HG03097 (cell line): ENCODE measurements around the gene MYH4.

Source experiments
- ATAC-seq: cut with Tn5 transposase; IDR thresholded peaks from one replicate; pipeline ENCODE4 v1.9.1; 2021; ENCODE audit not compliant: unreplicated experiment, low FRiP score

The MYH4 gene

DNA sequence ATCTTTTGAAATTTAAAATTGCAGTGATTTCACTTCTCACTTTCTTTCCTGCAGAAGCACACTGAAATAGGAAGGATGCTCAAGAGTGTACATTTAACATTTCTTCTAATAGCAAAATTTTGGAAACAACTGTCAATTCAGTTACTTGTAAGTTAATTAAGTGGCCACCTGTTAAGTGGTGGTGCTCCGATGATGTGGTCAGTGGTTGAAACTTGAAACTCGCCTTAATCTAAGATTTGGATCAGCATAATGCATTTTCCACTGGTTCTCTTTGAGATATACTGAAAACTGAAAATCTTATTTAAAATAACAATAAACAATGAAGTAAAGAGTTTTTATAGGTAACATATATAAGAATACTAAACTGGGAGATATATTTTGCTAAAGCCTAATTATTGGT lies 40.6 kb downstream of the MYH4 start:
- no peak for ATAC-seq

- no peak for ATAC-seq
Measured at GRCh38 chr17:10421900-10422542, 47.3 kb downstream of the MYH4 start, which contains the start of gene MYH8. Gene MYH8, minus strand, starts transcription at chr17:10421950. Its CDS starts 1,723 bp downstream, at chr17:10420227.

DNA sequence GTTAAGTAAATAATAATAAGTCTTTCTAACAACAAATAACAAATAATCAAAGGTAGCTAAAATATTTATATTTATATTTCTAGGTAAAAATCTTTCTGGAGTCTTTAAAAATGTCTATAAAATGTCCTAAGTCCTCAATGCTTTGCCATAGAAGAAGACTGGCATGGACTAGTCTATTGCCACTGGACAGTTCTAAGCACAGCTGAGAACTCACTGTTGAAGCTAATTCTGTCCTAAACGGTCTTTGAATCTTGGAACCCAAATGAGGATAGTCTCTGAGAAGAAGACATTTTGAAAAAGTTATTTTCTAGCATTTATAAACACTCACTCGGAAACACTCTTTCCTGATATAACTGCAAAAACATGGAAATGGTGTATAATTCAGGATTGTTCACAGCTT lies 48.1 kb downstream of the MYH4 start:
- ATAC-seq = no peak

DNA sequence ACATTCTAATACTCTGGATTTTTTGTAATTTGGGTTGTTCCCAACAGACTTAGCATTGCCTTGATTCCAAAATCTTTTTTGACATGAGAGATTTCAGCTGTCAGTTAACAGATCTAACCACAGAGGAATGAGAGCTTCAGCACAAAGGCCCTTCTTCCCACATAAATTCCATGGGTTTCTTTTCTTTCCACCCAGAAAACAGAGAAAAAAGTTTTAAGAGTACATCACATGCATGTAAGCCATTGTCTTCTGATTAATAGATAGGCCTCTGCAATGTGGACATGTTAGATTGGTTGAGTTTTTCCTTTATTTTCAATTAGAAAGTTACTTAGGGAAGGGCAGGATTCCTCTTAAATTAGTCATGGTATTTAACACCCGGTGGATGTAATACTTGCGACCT lies 48.5 kb downstream of the MYH4 start:
- ATAC-seq = no peak

- no peak for ATAC-seq
Measured at GRCh38 chr17:10417431-10417830, 51.9 kb downstream of the MYH4 start.

GRCh38 chr17:10415161-10415560 lies 54.2 kb downstream of the MYH4 start:
- ATAC-seq = no peak

DNA sequence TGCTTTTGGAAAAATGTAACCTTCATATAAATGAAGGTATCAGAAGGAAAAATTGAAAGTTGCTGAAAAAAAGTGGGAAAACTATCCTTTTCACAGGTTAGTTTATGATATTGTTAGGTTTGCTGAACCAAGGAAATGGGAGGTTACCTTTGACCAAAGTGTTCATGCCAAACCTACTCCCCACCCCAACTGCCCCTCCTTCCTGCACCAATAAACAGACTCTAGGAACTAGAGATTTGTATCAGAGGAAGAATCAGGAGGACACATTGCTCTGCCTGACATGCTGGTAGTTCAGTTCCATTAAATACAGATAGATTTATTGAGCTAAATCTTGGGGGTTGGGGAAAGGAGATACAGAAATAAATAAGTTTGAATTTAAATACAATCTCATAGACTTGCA lies 65.8 kb downstream of the MYH4 start:
- no peak for ATAC-seq

- no peak for ATAC-seq
Measured at GRCh38 chr17:10398352-10398751, 71.0 kb downstream of the MYH4 start.

DNA sequence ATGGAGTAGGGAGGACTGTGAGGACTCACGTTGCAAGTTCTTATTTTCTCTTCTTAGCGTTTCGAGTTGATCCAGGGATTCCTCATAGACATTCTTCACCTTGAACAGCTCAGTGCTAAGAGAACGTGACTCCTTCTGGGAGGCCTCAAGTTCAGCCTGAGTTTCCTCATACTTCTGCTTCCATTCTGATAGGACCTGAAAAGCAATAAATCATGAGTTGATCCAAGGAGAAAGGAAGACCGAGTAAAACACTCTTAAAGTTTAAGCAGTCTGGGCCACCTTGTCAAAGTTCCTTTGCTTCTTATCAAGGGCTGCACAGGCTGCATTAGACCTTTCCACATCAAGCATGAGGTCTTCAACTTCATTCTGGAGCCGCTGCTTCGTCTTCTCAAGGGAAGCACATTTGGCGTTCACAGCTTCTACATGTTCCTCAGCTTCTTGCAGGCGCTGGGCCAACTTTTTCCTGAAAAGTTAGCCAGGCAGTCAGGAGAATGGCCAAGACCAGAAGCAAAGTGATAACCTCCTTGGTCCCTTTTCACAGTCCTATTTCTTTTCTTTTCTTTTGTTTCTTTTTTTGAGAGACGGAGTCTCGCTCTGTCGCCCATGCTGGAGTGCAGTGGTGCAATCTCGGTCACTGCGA lies 72.7 kb downstream of the MYH4 start:
- no peak for ATAC-seq

DNA sequence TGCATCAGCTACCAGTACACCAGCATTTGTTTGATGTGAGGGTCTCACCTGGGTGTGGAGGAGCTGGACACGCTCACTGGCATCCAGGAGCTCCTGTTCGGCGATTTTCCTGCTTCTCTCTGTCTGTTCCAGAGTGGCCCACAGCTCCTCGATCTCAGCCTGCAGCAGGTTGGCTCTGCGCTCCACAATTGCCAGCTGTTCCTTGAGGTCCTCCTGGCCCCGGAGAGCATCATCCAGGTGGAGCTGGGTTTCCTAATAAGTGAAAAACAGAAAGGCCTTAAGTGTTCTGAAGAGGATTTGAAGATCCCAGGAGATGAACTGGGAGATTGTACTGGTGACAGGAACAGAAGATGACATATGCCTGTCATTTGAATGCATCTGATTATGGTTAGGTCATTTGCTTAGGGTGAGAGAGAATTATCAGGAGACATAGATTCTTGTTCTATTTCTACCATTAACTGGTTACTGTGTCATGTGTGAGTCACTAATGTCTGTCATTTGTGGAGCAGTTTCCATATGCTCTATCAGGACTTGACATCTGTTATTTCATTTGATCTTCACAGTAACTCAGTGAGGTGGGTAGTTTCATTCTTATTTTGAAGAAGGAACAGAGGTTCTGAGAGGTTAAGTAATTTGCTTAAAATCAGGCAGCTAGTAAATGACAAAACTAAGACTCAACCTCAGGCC lies 75.0 kb downstream of the MYH4 start:
- no peak for ATAC-seq
